GM23248 (cell line): Measurements from ENCODE around the gene TAPT1. TPM values are rescaled to one million over a fixed set of nuclear protein-coding genes. Genes with fewer than 3 reads are reported as not detected.
"Not testable (repeated sequence)": the region's sequence is repeated elsewhere in the genome, so short reads cannot be mapped to it uniquely, and the experiment has no call there.

ENCODE experiments used
- DNase-seq: peaks from one replicate; pipeline ENCODE4 v3.0.0-alpha.2; 2015
- H2AFZ ChIP-seq: fragments of 200-600 bp; sonication (generic); 2 replicates; pipeline ENCODE4 v1.6.1; 2016; ENCODE audit warnings: antibody characterized with exemption
- H3F3A ChIP-seq: fragments of 200-600 bp; sonication (generic); 2 replicates; pipeline ENCODE4 v1.6.1; 2016; ENCODE audit warnings: mild to moderate bottlenecking, antibody characterized with exemption, mixed run types; ENCODE audit not compliant: insufficient read depth
- H3K27ac ChIP-seq: fragments of 200-600 bp; sonication (generic); 2 replicates; pipeline ENCODE4 v1.5.1; 2016; ENCODE audit warnings: mild to moderate bottlenecking
- H3K27me3 ChIP-seq: fragments of 200-600 bp; sonication (generic); replicated peaks from 2 replicates; pipeline ENCODE4 v1.6.1; 2016; ENCODE audit warnings: mild to moderate bottlenecking; ENCODE audit not compliant: insufficient read depth
- H3K36me3 ChIP-seq: fragments of 200-600 bp; sonication (generic); 2 replicates; pipeline ENCODE4 v1.6.1; 2016; ENCODE audit warnings: low read depth, mild to moderate bottlenecking
- H3K4me1 ChIP-seq: fragments of 200-600 bp; sonication (generic); 2 replicates; pipeline ENCODE4 v1.6.1; 2016; ENCODE audit warnings: mild to moderate bottlenecking; ENCODE audit not compliant: insufficient read depth
- H3K4me2 ChIP-seq: fragments of 200-600 bp; sonication (generic); one replicate; pipeline ENCODE4 v1.6.1; 2016; ENCODE audit warnings: mild to moderate bottlenecking; ENCODE audit not compliant: unreplicated experiment
- H3K4me3 ChIP-seq: fragments of 200-600 bp; sonication (generic); 2 replicates; pipeline ENCODE4 v1.5.1; 2016; ENCODE audit warnings: mild to moderate bottlenecking
- H3K79me2 ChIP-seq: fragments of 200-600 bp; sonication (generic); 2 replicates; pipeline ENCODE4 v1.6.1; 2016; ENCODE audit warnings: mild to moderate bottlenecking; ENCODE audit not compliant: insufficient read depth
- H3K9ac ChIP-seq: fragments of 200-600 bp; sonication (generic); 2 replicates; pipeline ENCODE4 v1.6.1; 2016; ENCODE audit warnings: mild to moderate bottlenecking
- H3K9me2 ChIP-seq: fragments of 200-600 bp; sonication (generic); 2 replicates; pipeline ENCODE4 v1.6.1; 2016; ENCODE audit warnings: mixed run types, mild to moderate bottlenecking, moderate library complexity; ENCODE audit not compliant: insufficient read depth
- H3K9me3 ChIP-seq: fragments of 200-600 bp; sonication (generic); one replicate; pipeline ENCODE4 v1.6.1; 2017; ENCODE audit warnings: low read depth
- H4K20me1 ChIP-seq: fragments of 200-600 bp; sonication (generic); 2 replicates; pipeline ENCODE4 v1.6.0; 2016; ENCODE audit not compliant: insufficient read depth
- EZH2 ChIP-seq: fragments of 200-600 bp; sonication (generic); IDR thresholded peaks from 2 replicates; pipeline ENCODE4 v1.6.1; 2018; ENCODE audit warnings: antibody characterized with exemption, mild to moderate bottlenecking; ENCODE audit not compliant: insufficient read depth, poor library complexity, severe bottlenecking
- EZH2phosphoT487 ChIP-seq: fragments of 200-600 bp; sonication (generic); IDR thresholded peaks from 2 replicates; pipeline ENCODE4 v1.6.1; 2018; ENCODE audit warnings: antibody characterized with exemption, moderate library complexity, mild to moderate bottlenecking, low read depth; ENCODE audit not compliant: insufficient read depth
- WGBS, 2 experiments: methylation state at CpG; one replicate each; pipeline ENCODE4 v1.1.6; 2015 to 2017; ENCODE audit warnings: low lambda C conversion rate in 2 of 2, low coverage in 1 of 2; ENCODE audit errors: missing lambda C conversion rate in 2 of 2; 5-methylcytosine and 5-hydroxymethylcytosine counted together
- in situ Hi-C: fragments of 300-500 bp; cut with MboI; formaldehyde crosslinking; loops from 2 replicates; pipeline ENCODE4 v1.15.0; 2020
- polyA plus RNA-seq: library from polyadenylated mRNA; unstranded; fragments of >200 nt; fragmentation: Nextera tagmentation; extraction: Ambion mirVana; gene quantifications from 2 replicates; pipeline ENCODE4 v1.2.1, GENCODE V29; 2016
- total RNA-seq: library from RNA; depleted of rRNA; stranded (reverse); fragments of >200 nt; shearing (Covaris generic); gene quantifications from 2 replicates; pipeline ENCODE4 v1.2.3, GENCODE V29; 2014

TAPT1 gene
- total and polyA plus RNA-seq, 2 experiments from 2014 or later, result 7.8 to 13.2 TPM

DNA sequence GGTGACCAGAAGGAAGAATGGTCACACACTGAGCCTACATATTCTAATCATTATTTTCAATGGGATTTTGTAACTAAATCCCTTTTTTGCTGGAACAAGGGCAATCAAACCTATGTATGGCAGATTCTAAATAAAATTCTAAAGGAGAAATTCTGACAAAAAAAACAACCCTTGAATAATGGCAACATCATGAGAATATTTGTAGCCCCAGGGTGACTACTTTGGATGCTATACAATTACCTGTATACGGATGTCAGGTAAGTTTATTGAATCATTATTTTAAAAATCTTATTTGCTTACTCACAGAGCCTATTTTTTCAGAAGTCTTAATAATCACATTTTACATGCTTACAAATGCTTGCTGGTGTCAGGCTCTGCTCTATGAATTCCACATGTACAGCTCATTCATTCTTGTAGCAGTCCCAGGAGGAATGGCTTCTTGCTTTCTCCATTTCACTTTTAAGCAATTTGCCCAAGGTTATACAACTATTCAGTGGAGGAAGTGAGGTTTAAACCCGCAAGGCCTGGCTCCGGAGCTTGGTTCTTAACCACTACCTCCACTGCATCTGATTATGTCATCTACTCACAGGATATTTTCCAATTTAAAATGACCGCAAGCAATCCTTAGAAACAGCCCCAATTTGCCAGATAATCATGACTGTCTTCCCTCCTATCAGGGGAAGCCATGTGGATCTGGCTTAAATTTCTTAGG, 43.6 kb upstream of the TAPT1 start:
- H3K9me3 ChIP-seq, H3K27me3 ChIP-seq, H4K20me1 ChIP-seq, H3K9me2 ChIP-seq, H3K79me2 ChIP-seq, H3K36me3 ChIP-seq: not testable (repeated sequence)
- in situ Hi-C loops, result loop anchor here (5.0 kb wide), 1 partner anchor 233 kb away; no protein-coding TSS in a partner anchor
- Histone ChIP-seq H3K9ac (peak overlapping the region; percentile 30; the same call in 1 of the 2 replicates), H3K4me2 (peak overlapping the region; percentile 76), H2AFZ (peak overlapping the region; percentile 40; the same call in 1 of the 2 replicates), H3K4me1 (peaks cover 16% of the 10 kb centered on the region), H3K27ac (peak overlapping the region; percentile 65), H3F3A (peaks cover 25% of the 10 kb centered on the region), H3K4me3 (peak overlapping the region; percentile 28)
- TF ChIP-seq EZH2phosphoT487, result peak; percentile 71; the same call in 1 of the 2 replicates
- peak; percentile 98 for DNase-seq
- whole genome bisulfite sequencing, 2 experiments, result 6 to 13% methylated on average over 4 of the region's 4 CpGs

DNA sequence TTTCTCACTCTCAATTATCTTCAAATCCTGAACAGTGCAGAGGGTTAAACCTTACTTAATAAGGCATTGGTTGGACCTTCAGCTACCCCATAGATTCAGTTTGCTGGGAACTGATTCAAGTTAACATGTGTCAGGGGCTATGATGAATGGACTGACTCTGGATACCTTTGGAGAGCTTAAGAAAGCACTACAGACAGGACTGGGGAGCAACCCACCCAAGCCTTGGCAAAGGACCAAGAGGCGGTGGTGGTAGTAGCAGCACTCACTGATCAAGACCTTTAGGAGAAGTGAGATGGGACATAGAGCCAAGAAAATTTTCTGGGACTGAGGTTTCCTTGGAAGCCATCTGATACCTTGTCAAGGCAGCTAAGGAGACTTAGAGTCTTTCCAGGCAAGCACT, 43.0 kb upstream of the TAPT1 start:
- TF ChIP-seq EZH2phosphoT487, result no peak
- TF ChIP-seq EZH2, result no peak
- H3K4me1 ChIP-seq, result peaks cover 16% of the 10 kb centered on the region
- no peak overlapping the region for H2AFZ ChIP-seq
- H3K9ac ChIP-seq, result no peak overlapping the region
- in situ Hi-C loops, result loop anchor here (5.0 kb wide), 1 partner anchor 232 kb away; no protein-coding TSS in a partner anchor
- WGBS, 2 experiments, result 36 to 52% methylated on average over 1 of the region's 1 CpG
- DNase-seq, result no peak
- no peak overlapping the region for H3K27ac ChIP-seq
- peak overlapping the region; percentile 43 for H3K4me2 ChIP-seq
- H3K79me2 ChIP-seq, result no peaks in the 10 kb centered on the region
- H4K20me1 ChIP-seq, result no peaks in the 10 kb centered on the region
- H3K36me3 ChIP-seq, result no peaks in the 10 kb centered on the region
- H3K9me3 ChIP-seq, result no peaks in the 10 kb centered on the region
- H3F3A ChIP-seq, result peaks cover 25% of the 10 kb centered on the region
- H3K4me3 ChIP-seq, result no peak overlapping the region
- no peaks in the 10 kb centered on the region for H3K9me2 ChIP-seq
- H3K27me3 ChIP-seq, result no peaks in the 10 kb centered on the region

DNA sequence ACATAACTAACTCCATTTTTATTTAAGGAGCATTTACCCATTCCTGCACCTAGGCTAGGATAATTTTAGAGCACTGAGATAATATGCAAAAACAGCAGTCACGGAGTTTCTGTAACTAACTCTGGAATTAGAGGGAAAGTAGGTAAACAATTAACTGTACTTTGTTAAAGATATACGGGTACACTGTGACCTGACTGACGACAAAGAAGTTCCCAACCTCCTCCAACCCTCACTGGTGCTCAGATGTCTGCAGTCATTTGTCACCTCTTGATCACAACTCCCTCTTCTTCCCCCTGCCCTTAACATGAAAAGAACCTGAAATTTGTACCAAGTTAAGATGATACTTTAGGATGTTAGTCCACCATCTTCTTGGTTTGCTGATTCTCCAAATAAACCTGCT, 42.0 kb upstream of the TAPT1 start:
- no peak for DNase-seq
- Histone ChIP-seq H4K20me1 (no peaks in the 10 kb centered on the region), H3K79me2 (no peaks in the 10 kb centered on the region), H3K9me3 (no peaks in the 10 kb centered on the region), H3K9me2 (no peaks in the 10 kb centered on the region), H2AFZ (no peak overlapping the region), H3K9ac (no peak overlapping the region), H3K36me3 (no peaks in the 10 kb centered on the region), H3K4me2 (no peak overlapping the region), H3K27ac (no peak overlapping the region), H3K27me3 (no peaks in the 10 kb centered on the region), H3K4me1 (peaks cover 16% of the 10 kb centered on the region), H3F3A (peaks cover 25% of the 10 kb centered on the region), H3K4me3 (no peak overlapping the region)
- no peak for TF ChIP-seq EZH2
- no peak for TF ChIP-seq EZH2phosphoT487
- WGBS, 2 experiments, result 96 to 99% methylated on average over 3 of the region's 3 CpGs
- in situ Hi-C loops, result loop anchor here (5.0 kb wide), 1 partner anchor 231 kb away; no protein-coding TSS in a partner anchor

DNA sequence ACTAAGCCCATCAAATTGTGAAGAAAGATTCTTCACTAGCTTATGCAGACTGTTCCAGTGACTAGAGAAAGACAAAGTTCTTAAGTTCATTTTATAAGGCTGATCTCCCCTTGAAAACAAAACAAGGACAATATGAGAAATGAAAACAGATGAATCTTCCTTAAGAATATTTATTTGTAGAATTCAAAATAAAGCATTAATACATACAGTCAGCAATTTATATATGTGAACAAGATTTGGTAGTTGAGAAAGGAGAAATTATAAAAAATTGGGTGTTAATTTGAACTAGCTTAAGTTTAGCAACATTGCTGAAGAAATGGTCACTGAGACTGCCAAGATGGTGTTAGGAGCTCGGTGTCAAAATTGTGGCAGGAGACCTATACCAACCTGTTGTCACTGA, 41.4 kb upstream of the TAPT1 start:
- Histone ChIP-seq H3K27ac (no peak overlapping the region), H3K4me2 (no peak overlapping the region), H3K4me1 (peaks cover 16% of the 10 kb centered on the region), H4K20me1 (no peaks in the 10 kb centered on the region), H3K4me3 (no peak overlapping the region), H3K9me2 (no peaks in the 10 kb centered on the region), H2AFZ (no peak overlapping the region), H3F3A (peaks cover 25% of the 10 kb centered on the region), H3K36me3 (no peaks in the 10 kb centered on the region), H3K27me3 (no peaks in the 10 kb centered on the region), H3K79me2 (no peaks in the 10 kb centered on the region), H3K9ac (no peak overlapping the region), H3K9me3 (no peaks in the 10 kb centered on the region)
- in situ Hi-C loops, result loop anchor here (5.0 kb wide), 1 partner anchor 230 kb away; no protein-coding TSS in a partner anchor
- WGBS, 2 experiments, result 90 to 92% methylated on average over 1 of the region's 1 CpG
- no peak for TF ChIP-seq EZH2
- no peak for TF ChIP-seq EZH2phosphoT487
- DNase-seq, result no peak
